Endothelial cell of hepatic sinusoid (primary cell): ENCODE results near the gene TBC1D4.
"Not testable (repeated sequence)": the region's sequence is repeated elsewhere in the genome, so short reads cannot be mapped to it uniquely, and the experiment has no call there.

ENCODE experiments used
- in situ Hi-C: cut with HindIII; loops from 2 replicates; pipeline ENCODE4 v1.10.0; 2017; ENCODE audit warnings: low sequenced_read_pairs

TBC1D4 gene

GRCh38 chr13:75329097-75329496, 152.9 kb downstream of the TBC1D4 start:
- in situ Hi-C loops, result no loop called here

GRCh38 chr13:75327135-75327510, 154.8 kb downstream of the TBC1D4 start:
- in situ Hi-C loops, result no loop called here

GRCh38 chr13:75326173-75327134, 155.5 kb downstream of the TBC1D4 start:
- in situ Hi-C loops, result no loop called here

- in situ Hi-C loops, result no loop called here
Observed at GRCh38 chr13:75325711-75326110, 156.3 kb downstream of the TBC1D4 start.

GRCh38 chr13:75324413-75324940, 157.5 kb downstream of the TBC1D4 start:
- in situ Hi-C loops, result no loop called here

GRCh38 chr13:75321084-75321483, 160.9 kb downstream of the TBC1D4 start:
- in situ Hi-C loops, result no loop called here

GRCh38 chr13:75319254-75319653, 162.7 kb downstream of the TBC1D4 start:
- in situ Hi-C loops, result no loop called here

- in situ Hi-C loops, result no loop called here
Observed at GRCh38 chr13:75318138-75318833, 163.7 kb downstream of the TBC1D4 start.

- in situ Hi-C loops, result no loop called here
Observed at GRCh38 chr13:75316427-75316826, 165.5 kb downstream of the TBC1D4 start.

- in situ Hi-C loops, result no loop called here
Observed at GRCh38 chr13:75312884-75313520, 169.0 kb downstream of the TBC1D4 start.

GRCh38 chr13:75309981-75310580, 171.9 kb downstream of the TBC1D4 start:
- in situ Hi-C loops, result no loop called here

- in situ Hi-C loops, result no loop called here
Observed at GRCh38 chr13:75308222-75308621, 173.7 kb downstream of the TBC1D4 start.

GRCh38 chr13:75307370-75307949, 174.5 kb downstream of the TBC1D4 start:
- in situ Hi-C loops, result no loop called here

GRCh38 chr13:75306967-75307366, 175.0 kb downstream of the TBC1D4 start:
- in situ Hi-C loops, result not testable (repeated sequence)

GRCh38 chr13:75305059-75305458, 176.9 kb downstream of the TBC1D4 start:
- in situ Hi-C loops, result no loop called here

- in situ Hi-C loops, result no loop called here
Observed at GRCh38 chr13:75303263-75303662, 178.7 kb downstream of the TBC1D4 start.

GRCh38 chr13:75302071-75302698, 179.8 kb downstream of the TBC1D4 start:
- in situ Hi-C loops, result no loop called here

- in situ Hi-C loops, result no loop called here
Observed at GRCh38 chr13:75299913-75300862, 181.8 kb downstream of the TBC1D4 start.

- in situ Hi-C loops, result no loop called here
Observed at GRCh38 chr13:75299246-75299645, 182.7 kb downstream of the TBC1D4 start.
